Trophoblast cell (in vitro differentiated cells and primary cell): Measurements from ENCODE around the gene DEAF1.

ENCODE experiments used
- DNase-seq, 2 donors: peaks; one replicate each; pipeline ENCODE4 v3.0.0-alpha.2; 2016
- H2AFZ ChIP-seq: 2 replicates; pipeline ENCODE4 v1.6.1; 2013; ENCODE audit warnings: low read length, moderate library complexity, mild to moderate bottlenecking; ENCODE audit not compliant: insufficient read depth, poor library complexity
- H2AK5ac ChIP-seq: 2 replicates; pipeline ENCODE4 v1.6.1; 2013; ENCODE audit warnings: mild to moderate bottlenecking, low read length
- H2BK120ac ChIP-seq: 2 replicates; pipeline ENCODE4 v1.6.1; 2013; ENCODE audit warnings: low read length, mild to moderate bottlenecking, moderate library complexity; ENCODE audit not compliant: insufficient read depth, poor library complexity
- H2BK12ac ChIP-seq: 2 replicates; pipeline ENCODE4 v1.6.1; 2013; ENCODE audit warnings: mild to moderate bottlenecking, low read length, moderate library complexity
- H2BK5ac ChIP-seq: 2 replicates; pipeline ENCODE4 v1.6.1; 2013; ENCODE audit warnings: low read length, low read depth, moderate library complexity, mild to moderate bottlenecking; ENCODE audit not compliant: poor library complexity
- H3K14ac ChIP-seq: 2 replicates; pipeline ENCODE4 v1.6.1; 2013; ENCODE audit warnings: mild to moderate bottlenecking, low read length
- H3K18ac ChIP-seq: 2 replicates; pipeline ENCODE4 v1.6.1; 2013; ENCODE audit warnings: mild to moderate bottlenecking, low read length
- H3K23ac ChIP-seq: 2 replicates; pipeline ENCODE4 v1.6.1; 2013; ENCODE audit warnings: low read length
- H3K27ac ChIP-seq: 2 replicates; pipeline ENCODE4 v1.5.1; 2013; ENCODE audit warnings: low read depth, mild to moderate bottlenecking, inconsistent platforms, low read length, moderate library complexity
- H3K27me3 ChIP-seq: 2 replicates; pipeline ENCODE4 v1.6.1; 2013; ENCODE audit warnings: inconsistent platforms, mild to moderate bottlenecking, low read length, moderate library complexity; ENCODE audit not compliant: insufficient read depth
- H3K36me3 ChIP-seq, 2 experiments: 1 replicate in 1 of 2; 2 replicates in 1 of 2; pipeline ENCODE4 v1.6.1; 2013; ENCODE audit warnings: low read length in 2 of 2, mild to moderate bottlenecking in 2 of 2, moderate library complexity in 1 of 2; ENCODE audit not compliant: insufficient read depth in 2 of 2, control insufficient read depth in 1 of 2
- H3K4ac ChIP-seq: 2 replicates; pipeline ENCODE4 v1.6.1; 2013; ENCODE audit warnings: low read depth, mild to moderate bottlenecking, low read length, moderate library complexity
- H3K4me1 ChIP-seq, 2 experiments: 1 replicate in 1 of 2; 2 replicates in 1 of 2; pipeline ENCODE4 v1.6.1; 2013; ENCODE audit warnings: low read length in 2 of 2, mild to moderate bottlenecking in 2 of 2, moderate library complexity in 1 of 2; ENCODE audit not compliant: insufficient read depth in 2 of 2, control insufficient read depth in 1 of 2
- H3K4me2 ChIP-seq: 2 replicates; pipeline ENCODE4 v1.6.1; 2013; ENCODE audit warnings: inconsistent platforms, mild to moderate bottlenecking, low read length, moderate library complexity
- H3K4me3 ChIP-seq: 2 replicates; pipeline ENCODE4 v1.5.1; 2013; ENCODE audit warnings: mild to moderate bottlenecking, low read depth, low read length, inconsistent platforms
- H3K79me1 ChIP-seq: one replicate; pipeline ENCODE4 v1.6.1; 2013; ENCODE audit warnings: low read length
- H3K79me2 ChIP-seq: 2 replicates; pipeline ENCODE4 v1.6.1; 2013; ENCODE audit warnings: low read length, mild to moderate bottlenecking; ENCODE audit not compliant: control insufficient read depth, insufficient read depth, poor library complexity
- H3K9ac ChIP-seq: 2 replicates; pipeline ENCODE4 v1.6.1; 2013; ENCODE audit warnings: mild to moderate bottlenecking, low read length
- H3K9me3 ChIP-seq: 2 replicates; pipeline ENCODE4 v1.6.1; 2013; ENCODE audit warnings: low read depth, mild to moderate bottlenecking, control low read depth, inconsistent platforms, low read length; ENCODE audit not compliant: insufficient read depth
- H4K12ac ChIP-seq: 2 replicates; pipeline ENCODE4 v1.6.1; 2013; ENCODE audit warnings: low read depth, mild to moderate bottlenecking, low read length, moderate library complexity
- H4K8ac ChIP-seq: 2 replicates; pipeline ENCODE4 v1.6.1; 2013; ENCODE audit warnings: low read depth, mild to moderate bottlenecking, low read length, moderate library complexity
- H4K91ac ChIP-seq: one replicate; pipeline ENCODE4 v1.6.1; 2013; ENCODE audit warnings: low read depth, mild to moderate bottlenecking, low read length, moderate library complexity
- WGBS: extraction: QIAGEN DNeasy Blood & Tissue Kit; methylation state at CpG from one replicate; pipeline ENCODE4 v1.1.7; 2013; ENCODE audit warnings: missing lambda C conversion rate; ENCODE audit not compliant: insufficient read length, insufficient coverage; ENCODE audit errors: extremely low coverage; 5-methylcytosine and 5-hydroxymethylcytosine counted together

Gene DEAF1

GRCh38 chr11:630871-631270 is 64.2 kb downstream of the DEAF1 start:
- Histone ChIP-seq H3K79me2 (no peaks in the 10 kb centered on the region), H3K9me3 (no peaks in the 10 kb centered on the region), H3K4me3 (no peak overlapping the region), H2BK5ac (no peak overlapping the region), H3K4ac (no peak overlapping the region), H3K79me1 (no peaks in the 10 kb centered on the region), H3K14ac (no peak overlapping the region), H4K12ac (no peak overlapping the region), H2AFZ (no peak overlapping the region), H2BK12ac (no peak overlapping the region), H3K9ac (no peak overlapping the region), H3K27me3 (peaks cover 5% of the 10 kb centered on the region), H3K36me3 (peaks cover 2% of the 10 kb centered on the region in 2 experiments), H3K18ac (no peak overlapping the region), H4K91ac (no peak overlapping the region), H3K23ac (no peak overlapping the region), H4K8ac (no peak overlapping the region), H2BK120ac (no peak overlapping the region), H3K4me1 (peaks cover 0 to 7% of the 10 kb centered on the region in 2 experiments), H2AK5ac (no peak overlapping the region), H3K4me2 (no peak overlapping the region), H3K27ac (no peak overlapping the region)
- WGBS = no CpG with 5 or more reads among the region's 5 CpGs
- DNase-seq = no peak

- H3K27me3 ChIP-seq = peaks cover 5% of the 10 kb centered on the region
- no peak overlapping the region for H3K18ac ChIP-seq
- no peak overlapping the region for H4K8ac ChIP-seq
- H3K4me1 ChIP-seq = peaks cover 0 to 7% of the 10 kb centered on the region in 2 experiments
- no peaks in the 10 kb centered on the region for H3K9me3 ChIP-seq
- H3K36me3 ChIP-seq = peaks cover 2% of the 10 kb centered on the region in 2 experiments
- H4K91ac ChIP-seq = no peak overlapping the region
- no peak overlapping the region for H3K4me3 ChIP-seq
- H3K79me1 ChIP-seq = no peaks in the 10 kb centered on the region
- no peak overlapping the region for H3K14ac ChIP-seq
- H3K9ac ChIP-seq = no peak overlapping the region
- H2BK12ac ChIP-seq = no peak overlapping the region
- H2BK120ac ChIP-seq = no peak overlapping the region
- no peak overlapping the region for H2BK5ac ChIP-seq
- no CpG with 5 or more reads among the region's 10 CpGs for WGBS
- H2AFZ ChIP-seq = no peak overlapping the region
- H3K23ac ChIP-seq = no peak overlapping the region
- no peak overlapping the region for H4K12ac ChIP-seq
- H3K4me2 ChIP-seq = no peak overlapping the region
- H3K79me2 ChIP-seq = no peaks in the 10 kb centered on the region
- DNase-seq = no peak
- no peak overlapping the region for H3K4ac ChIP-seq
- no peak overlapping the region for H3K27ac ChIP-seq
- no peak overlapping the region for H2AK5ac ChIP-seq
These were observed 65.8 kb downstream of the DEAF1 start for GRCh38 chr11:629237-629583.

GRCh38 chr11:628056-628455 is 67.0 kb downstream of the DEAF1 start:
- peaks cover 0 to 7% of the 10 kb centered on the region in 2 experiments for H3K4me1 ChIP-seq
- no peak overlapping the region for H3K18ac ChIP-seq
- no peak overlapping the region for H3K23ac ChIP-seq

GRCh38 chr11:627308-627576 is 67.8 kb downstream of the DEAF1 start:
- Histone ChIP-seq H3K9me3 (no peaks in the 10 kb centered on the region), H3K18ac (no peak overlapping the region), H3K79me2 (no peaks in the 10 kb centered on the region), H3K4ac (no peak overlapping the region), H3K79me1 (no peaks in the 10 kb centered on the region), H4K12ac (no peak overlapping the region), H3K36me3 (peaks cover 0 to 2% of the 10 kb centered on the region in 2 experiments), H2BK120ac (no peak overlapping the region), H3K4me1 (peaks cover 0 to 7% of the 10 kb centered on the region in 2 experiments), H3K27ac (no peak overlapping the region), H2AFZ (no peak overlapping the region), H3K27me3 (peaks cover 5% of the 10 kb centered on the region), H2BK12ac (no peak overlapping the region), H2BK5ac (no peak overlapping the region), H4K91ac (no peak overlapping the region), H3K23ac (no peak overlapping the region), H3K14ac (no peak overlapping the region), H3K4me2 (no peak overlapping the region), H2AK5ac (no peak overlapping the region), H3K4me3 (no peak overlapping the region), H3K9ac (no peak overlapping the region), H4K8ac (no peak overlapping the region)
- WGBS = no CpG with 5 or more reads among the region's 28 CpGs
- no peak for DNase-seq

More at GRCh38 chr11:628056-628455, 67.0 kb downstream of the DEAF1 start:
- Histone ChIP-seq H2AFZ (no peak overlapping the region), H3K27ac (no peak overlapping the region), H2AK5ac (peak overlapping the region; percentile 7), H3K4me3 (no peak overlapping the region), H3K4me2 (no peak overlapping the region), H3K14ac (no peak overlapping the region), H3K27me3 (peaks cover 5% of the 10 kb centered on the region), H2BK12ac (no peak overlapping the region), H2BK120ac (no peak overlapping the region), H3K36me3 (peaks cover 2% of the 10 kb centered on the region in 2 experiments), H3K4ac (no peak overlapping the region), H3K79me2 (no peaks in the 10 kb centered on the region), H4K8ac (no peak overlapping the region), H4K91ac (no peak overlapping the region), H2BK5ac (no peak overlapping the region), H3K9ac (no peak overlapping the region), H3K9me3 (no peaks in the 10 kb centered on the region), H4K12ac (no peak overlapping the region), H3K79me1 (no peaks in the 10 kb centered on the region)
- WGBS = no CpG with 5 or more reads among the region's 31 CpGs
- no peak for DNase-seq
